Transverse colon (tissue), 4 donors: ENCODE results near the gene PUM2. TPM values are rescaled to one million over a fixed set of nuclear protein-coding genes. Genes with fewer than 3 reads are reported as not detected.
"Not testable (repeated sequence)": the region's sequence is repeated elsewhere in the genome, so short reads cannot be mapped to it uniquely, and the experiment has no call there.

Experiments
- DNase-seq: peaks from one replicate; pipeline ENCODE4 v3.0.0-alpha.2; 2019
- H3K27ac ChIP-seq, 4 donors: fragments of 200-600 bp; sonication (generic); 2 replicates each; pipeline ENCODE4 v1.5.1; 2016 to 2018; ENCODE audit warnings: inconsistent platforms in 4 of 4
- H3K27me3 ChIP-seq: fragments of 200-600 bp; sonication (generic); 2 replicates; pipeline ENCODE4 v1.5.1; 2017; ENCODE audit warnings: inconsistent platforms
- H3K36me3 ChIP-seq, 4 donors: fragments of 200-600 bp; sonication (generic); 2 replicates each; pipeline ENCODE4 v1.5.1; 2017 to 2019; ENCODE audit warnings: inconsistent platforms in 4 of 4
- H3K4me1 ChIP-seq, 4 donors: fragments of 200-600 bp; sonication (generic); 2 replicates each; pipeline ENCODE4 v1.5.1; 2017 to 2020; ENCODE audit warnings: inconsistent platforms in 4 of 4
- H3K4me3 ChIP-seq, 4 donors: fragments of 200-600 bp; sonication (generic); 1 replicate in 1 of 4; 2 replicates in 3 of 4; pipeline versions ENCODE4 v1.5.1 to v1.6.1; 2017 to 2019; ENCODE audit warnings: inconsistent platforms in 4 of 4
- H3K9me3 ChIP-seq, 2 donors: fragments of 200-600 bp; sonication (generic); 2 replicates each; pipeline ENCODE4 v1.5.1; 2017 to 2019; ENCODE audit warnings: inconsistent platforms in 2 of 2
- CTCF ChIP-seq, 5 experiments: fragments of 200-600 bp in 3 of 5; fragments of 450-650 bp in 2 of 5; sonication (generic) in 3 of 5; IDR thresholded peaks; 1 replicate in 2 of 5; 2 replicates in 3 of 5; pipeline ENCODE4 v1.5.1; 2016 to 2017; ENCODE audit warnings: antibody characterized with exemption in 5 of 5, inconsistent platforms in 3 of 5, mild to moderate bottlenecking in 2 of 5, moderate library complexity in 1 of 5
- EP300 ChIP-seq: sonication (generic); formaldehyde crosslinking; IDR thresholded peaks from one replicate; pipeline ENCODE4 v1.6.1; 2017; ENCODE audit warnings: antibody characterized with exemption, low read depth
- POLR2A ChIP-seq: fragments of 450-650 bp; IDR thresholded peaks from one replicate; pipeline ENCODE4 v1.6.1; 2016; ENCODE audit warnings: antibody characterized with exemption, mild to moderate bottlenecking, moderate library complexity
- POLR2AphosphoS5 ChIP-seq, 3 donors: sonication (generic); formaldehyde crosslinking; IDR thresholded peaks; one replicate each; pipeline ENCODE4 v1.6.1; 2016; ENCODE audit warnings: antibody characterized with exemption in 3 of 3
- WGBS, 2 donors: methylation state at CpG; one replicate each; pipeline ENCODE4 v1.1.5; 2018; ENCODE audit warnings: low coverage in 1 of 2; 5-methylcytosine and 5-hydroxymethylcytosine counted together
- in situ Hi-C, 4 donors: fragments of 200-750 bp; cut with MboI; loops; one replicate each; pipeline versions ENCODE4 v1.15.0 to v1.15.1; 2017; ENCODE audit warnings: low sequenced_read_pairs in 3 of 4, low pct_ligation_motif_present in 1 of 4, low pct_unique_long_range_greater_than_20kb in 1 of 4
- intact Hi-C: fragments of 100-400 bp; cut with DNase I; formaldehyde crosslinking; loops from one replicate; pipeline ENCODE4 v1.15.1; 2023; ENCODE audit warnings: low total_unique reads
- total RNA-seq, 4 donors: library from RNA; depleted of rRNA; stranded (reverse); fragments of >200 nt; gene quantifications; one replicate each; pipeline ENCODE4 v1.1.0, GENCODE V29; 2016

PUM2 gene
- total RNA-seq, 4 donors from 2014 or later, result 62.5 to 92.7 (median 70.5) TPM

GRCh38 chr2:20250436-20250835, 100.2 kb downstream of the PUM2 start:
- H3K27me3 ChIP-seq, result no peaks in the 10 kb centered on the region
- H3K36me3 ChIP-seq, result peaks cover 0 to 64% (median 24%) of the 10 kb centered on the region in 4 donors
- TF ChIP-seq CTCF (IDR thresholded peaks at IDR 0.05) (no peak), EP300 (no peak), POLR2AphosphoS5 (IDR thresholded peaks at IDR 0.05) (no peak), POLR2A (no peak)
- DNase-seq, result no peak
- in situ Hi-C loops (no loop called here), intact Hi-C loops (no loop called here)
- no peak overlapping the region for H3K4me3 ChIP-seq
- no peaks in the 10 kb centered on the region for H3K9me3 ChIP-seq
- no peak overlapping the region for H3K27ac ChIP-seq
- no peaks in the 10 kb centered on the region for H3K4me1 ChIP-seq

GRCh38 chr2:20249170-20249569, 101.5 kb downstream of the PUM2 start:
- WGBS, 2 donors, result 66 to 87% methylated on average over 3 to 6 of the region's 6 CpGs
- Histone ChIP-seq H3K4me1 (no peaks in the 10 kb centered on the region), H3K4me3 (no peak overlapping the region), H3K36me3 (peaks cover 0 to 51% (median 17%) of the 10 kb centered on the region in 4 donors), H3K9me3 (no peaks in the 10 kb centered on the region), H3K27me3 (no peaks in the 10 kb centered on the region), H3K27ac (no peak overlapping the region)
- intact Hi-C loops (loop anchor here (2.0 kb wide), 1 partner anchor 34 kb away; no protein-coding TSS in a partner anchor), in situ Hi-C loops (no loop called here)
- TF ChIP-seq EP300, result no peak
- no peak for DNase-seq

GRCh38 chr2:20247084-20247483, 103.6 kb downstream of the PUM2 start:
- H3K4me1 ChIP-seq, result peaks cover 0 to 4% (median 0%) of the 10 kb centered on the region in 4 donors
- no peak for TF ChIP-seq EP300
- TF ChIP-seq POLR2AphosphoS5 (IDR thresholded peaks at IDR 0.05), result peak in 1 of 3 donors; percentile 13
- in situ Hi-C loops (no loop called here), intact Hi-C loops (no loop called here)
- DNase-seq, result no peak
- peaks cover 0 to 31% (median 7%) of the 10 kb centered on the region in 4 donors for H3K36me3 ChIP-seq
- H3K9me3 ChIP-seq, result no peaks in the 10 kb centered on the region
- 90 to 100% methylated on average over 1 of the region's 1 CpG for WGBS, 2 donors
- H3K27ac ChIP-seq, result no peak overlapping the region
- no peak overlapping the region for H3K4me3 ChIP-seq
- H3K27me3 ChIP-seq, result no peaks in the 10 kb centered on the region

- 88% methylated on average over 5 of the region's 5 CpGs; no CpG with 5 or more reads in 1 of the 2 donors for WGBS, 2 donors
- H3K27ac ChIP-seq, H3K4me1 ChIP-seq, DNase-seq, H3K36me3 ChIP-seq, H3K27me3 ChIP-seq, H3K4me3 ChIP-seq, H3K9me3 ChIP-seq, in situ Hi-C loops, intact Hi-C loops: not testable (repeated sequence)
These were observed 107.0 kb downstream of the PUM2 start for GRCh38 chr2:20243637-20244036.

GRCh38 chr2:20242727-20243377, 107.8 kb downstream of the PUM2 start:
- Histone ChIP-seq H3K27ac (no peak overlapping the region), H3K36me3 (peaks cover 0 to 9% (median 0%) of the 10 kb centered on the region in 4 donors), H3K27me3 (peaks cover 4% of the 10 kb centered on the region), H3K9me3 (no peaks in the 10 kb centered on the region), H3K4me3 (no peak overlapping the region), H3K4me1 (peaks cover 0 to 5% (median 0%) of the 10 kb centered on the region in 4 donors)
- TF ChIP-seq EP300 (no peak), POLR2AphosphoS5 (IDR thresholded peaks at IDR 0.05) (no peak), CTCF (IDR thresholded peaks at IDR 0.05) (no peak), POLR2A (no peak)
- intact Hi-C loops (no loop called here), in situ Hi-C loops (no loop called here)
- no peak for DNase-seq
- WGBS, 2 donors, result 20 to 67% methylated on average over 1 to 9 of the region's 9 CpGs
